Uterus (tissue), 2 donors: ENCODE data around the gene OR2K2.

Source experiments
- CTCF ChIP-seq, 4 experiments: fragments of 200-600 bp in 2 of 4; fragments of 450-650 bp in 2 of 4; sonication (generic) in 2 of 4; IDR thresholded peaks; one replicate each; pipeline ENCODE4 v1.5.1; 2016 to 2019; ENCODE audit warnings: antibody characterized with exemption in 4 of 4, mild to moderate bottlenecking in 2 of 4, moderate library complexity in 1 of 4
- POLR2A ChIP-seq, 2 donors: fragments of 450-650 bp; IDR thresholded peaks; one replicate each; pipeline ENCODE4 v1.6.1; 2016; ENCODE audit warnings: antibody characterized with exemption in 2 of 2, mild to moderate bottlenecking in 1 of 2, moderate library complexity in 1 of 2

- TF ChIP-seq POLR2A (IDR thresholded peaks at IDR 0.05) (no peak), CTCF (IDR thresholded peaks at IDR 0.05) (no peak)
These were observed 22.5 kb upstream of the OR2K2 start for GRCh38 chr9:111352545-111352944.
